A673 (cell line): ENCODE results near the gene NRG4.

Experiments
- EZH2 ChIP-seq: fragments of 200-600 bp; sonication (generic); IDR thresholded peaks from 2 replicates; pipeline ENCODE4 v1.6.1; 2017; ENCODE audit warnings: borderline replicate concordance, low read depth, mild to moderate bottlenecking, mixed read lengths, antibody characterized with exemption, low read length; ENCODE audit not compliant: poor library complexity, severe bottlenecking
- TF ChIP-seq, protein P1 (sequence below): fragments of 300-800, 200-600 bp; sonication (generic); conservative IDR thresholded peaks from 2 replicates; pipeline ENCODE4 v1.5.1; 2017; ENCODE audit warnings: low read depth, mild to moderate bottlenecking, antibody characterized with exemption, low read length, moderate library complexity, mixed read lengths

- TF ChIP-seq, protein P1, sequence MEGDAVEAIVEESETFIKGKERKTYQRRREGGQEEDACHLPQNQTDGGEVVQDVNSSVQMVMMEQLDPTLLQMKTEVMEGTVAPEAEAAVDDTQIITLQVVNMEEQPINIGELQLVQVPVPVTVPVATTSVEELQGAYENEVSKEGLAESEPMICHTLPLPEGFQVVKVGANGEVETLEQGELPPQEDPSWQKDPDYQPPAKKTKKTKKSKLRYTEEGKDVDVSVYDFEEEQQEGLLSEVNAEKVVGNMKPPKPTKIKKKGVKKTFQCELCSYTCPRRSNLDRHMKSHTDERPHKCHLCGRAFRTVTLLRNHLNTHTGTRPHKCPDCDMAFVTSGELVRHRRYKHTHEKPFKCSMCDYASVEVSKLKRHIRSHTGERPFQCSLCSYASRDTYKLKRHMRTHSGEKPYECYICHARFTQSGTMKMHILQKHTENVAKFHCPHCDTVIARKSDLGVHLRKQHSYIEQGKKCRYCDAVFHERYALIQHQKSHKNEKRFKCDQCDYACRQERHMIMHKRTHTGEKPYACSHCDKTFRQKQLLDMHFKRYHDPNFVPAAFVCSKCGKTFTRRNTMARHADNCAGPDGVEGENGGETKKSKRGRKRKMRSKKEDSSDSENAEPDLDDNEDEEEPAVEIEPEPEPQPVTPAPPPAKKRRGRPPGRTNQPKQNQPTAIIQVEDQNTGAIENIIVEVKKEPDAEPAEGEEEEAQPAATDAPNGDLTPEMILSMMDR: no peak
- TF ChIP-seq EZH2: no peak
Observed at GRCh38 chr15:75955720-75956119, 56.5 kb downstream of the NRG4 start.
